Endothelial cell (in vitro differentiated cells): ENCODE results near the gene DPP9. TPM values are rescaled to one million over a fixed set of nuclear protein-coding genes. Genes with fewer than 3 reads are reported as not detected.

Experiments used
- DNase-seq: peaks from one replicate; pipeline ENCODE4 v3.0.0; 2021; ENCODE audit warnings: low spot score
- H3K27ac Mint-ChIP-seq: one replicate; pipeline ENCODE4 v1.8.0; 2021; ENCODE audit warnings: mixed read lengths, inconsistent platforms; ENCODE audit not compliant: unreplicated experiment
- H3K27me3 Mint-ChIP-seq: one replicate; pipeline ENCODE4 v1.8.0; 2021; ENCODE audit warnings: mild to moderate bottlenecking, moderate library complexity, mixed read lengths, inconsistent platforms; ENCODE audit not compliant: unreplicated experiment
- H3K36me3 Mint-ChIP-seq: one replicate; pipeline ENCODE4 v1.8.0; 2021; ENCODE audit warnings: mild to moderate bottlenecking, low read depth, mixed read lengths, inconsistent platforms; ENCODE audit not compliant: unreplicated experiment
- H3K4me1 Mint-ChIP-seq: one replicate; pipeline ENCODE4 v1.8.0; 2021; ENCODE audit warnings: mild to moderate bottlenecking, mixed read lengths, inconsistent platforms; ENCODE audit not compliant: unreplicated experiment
- H3K4me3 Mint-ChIP-seq: one replicate; pipeline ENCODE4 v1.8.0; 2021; ENCODE audit warnings: mild to moderate bottlenecking, mixed read lengths, inconsistent platforms; ENCODE audit not compliant: unreplicated experiment
- H3K9me3 Mint-ChIP-seq: one replicate; pipeline ENCODE4 v1.8.0; 2021; ENCODE audit warnings: mixed read lengths, inconsistent platforms; ENCODE audit not compliant: unreplicated experiment
- total RNA-seq: library from RNA; stranded (reverse); fragmentation: NEBNext Ultra II Directional; extraction: Animal tissue kit (Norgen Biotek cat#: 25700); gene quantifications from one replicate; pipeline ENCODE4 v1.2.1, GENCODE V29; 2021; ENCODE audit not compliant: unreplicated experiment
- TF ChIP-seq, protein P1 (sequence below): fragments of 200-600 bp; sonication (generic); IDR thresholded peaks from one replicate; pipeline ENCODE4 v1.5.0; 2021; ENCODE audit warnings: antibody characterized with exemption; ENCODE audit not compliant: unreplicated experiment

Gene DPP9
- total RNA-seq, 1 donor from 2014 or later, result 63.3 TPM

DNA sequence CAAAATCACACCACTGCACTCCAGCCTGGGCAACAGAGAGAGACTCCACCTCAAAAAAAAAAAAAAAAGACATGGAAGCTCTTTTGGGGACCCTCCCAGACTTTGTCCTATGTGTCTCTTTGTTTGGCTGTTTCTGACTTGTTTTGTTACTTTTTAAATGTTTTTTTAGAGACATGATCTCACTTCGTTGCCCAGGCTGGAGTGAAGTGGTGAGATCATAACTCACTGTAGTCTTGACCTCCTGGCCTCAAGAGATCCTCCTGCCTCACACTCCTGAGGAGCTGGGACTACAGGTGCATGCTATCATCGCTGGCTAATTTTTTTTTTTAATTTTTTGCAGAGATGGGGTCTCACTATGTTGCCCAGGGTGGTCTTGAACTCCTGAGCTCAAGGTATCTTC, 16.4 kb upstream of the DPP9 start:
- DNase-seq, result no peak
- Mint-ChIP-seq H3K4me3 (no peak overlapping the region), H3K9me3 (no peaks in the 10 kb centered on the region), H3K27ac (no peak overlapping the region), H3K4me1 (peaks cover 10% of the 10 kb centered on the region), H3K27me3 (peaks cover 10% of the 10 kb centered on the region), H3K36me3 (no peaks in the 10 kb centered on the region)
- TF ChIP-seq, protein P1, sequence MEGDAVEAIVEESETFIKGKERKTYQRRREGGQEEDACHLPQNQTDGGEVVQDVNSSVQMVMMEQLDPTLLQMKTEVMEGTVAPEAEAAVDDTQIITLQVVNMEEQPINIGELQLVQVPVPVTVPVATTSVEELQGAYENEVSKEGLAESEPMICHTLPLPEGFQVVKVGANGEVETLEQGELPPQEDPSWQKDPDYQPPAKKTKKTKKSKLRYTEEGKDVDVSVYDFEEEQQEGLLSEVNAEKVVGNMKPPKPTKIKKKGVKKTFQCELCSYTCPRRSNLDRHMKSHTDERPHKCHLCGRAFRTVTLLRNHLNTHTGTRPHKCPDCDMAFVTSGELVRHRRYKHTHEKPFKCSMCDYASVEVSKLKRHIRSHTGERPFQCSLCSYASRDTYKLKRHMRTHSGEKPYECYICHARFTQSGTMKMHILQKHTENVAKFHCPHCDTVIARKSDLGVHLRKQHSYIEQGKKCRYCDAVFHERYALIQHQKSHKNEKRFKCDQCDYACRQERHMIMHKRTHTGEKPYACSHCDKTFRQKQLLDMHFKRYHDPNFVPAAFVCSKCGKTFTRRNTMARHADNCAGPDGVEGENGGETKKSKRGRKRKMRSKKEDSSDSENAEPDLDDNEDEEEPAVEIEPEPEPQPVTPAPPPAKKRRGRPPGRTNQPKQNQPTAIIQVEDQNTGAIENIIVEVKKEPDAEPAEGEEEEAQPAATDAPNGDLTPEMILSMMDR, result no peak

DNA sequence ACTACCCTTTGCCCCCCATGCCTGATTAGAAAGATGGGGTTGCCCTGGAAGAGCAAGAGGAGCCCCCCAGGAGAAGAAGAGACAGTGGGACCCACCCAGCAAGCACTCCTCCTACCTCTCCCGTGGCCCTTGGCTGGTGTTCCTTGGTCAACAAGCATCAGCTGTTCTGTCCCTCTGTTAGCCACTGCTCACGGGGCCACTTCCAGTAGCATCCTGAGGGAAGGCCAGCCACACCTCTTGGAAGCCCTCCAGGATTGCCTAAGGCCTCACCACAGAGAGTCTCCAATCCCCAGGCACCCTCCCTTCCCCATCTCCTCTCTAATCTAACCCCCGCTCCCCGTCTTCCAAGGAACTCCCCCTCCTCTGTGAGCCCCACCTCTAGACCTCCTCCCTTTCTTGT, 15.1 kb upstream of the DPP9 start:
- Mint-ChIP-seq H3K36me3 (no peaks in the 10 kb centered on the region), H3K4me1 (peaks cover 10% of the 10 kb centered on the region), H3K9me3 (no peaks in the 10 kb centered on the region), H3K27ac (no peak overlapping the region), H3K27me3 (peaks cover 6% of the 10 kb centered on the region), H3K4me3 (no peak overlapping the region)
- no peak for DNase-seq
- TF ChIP-seq, protein P1, result no peak

DNA sequence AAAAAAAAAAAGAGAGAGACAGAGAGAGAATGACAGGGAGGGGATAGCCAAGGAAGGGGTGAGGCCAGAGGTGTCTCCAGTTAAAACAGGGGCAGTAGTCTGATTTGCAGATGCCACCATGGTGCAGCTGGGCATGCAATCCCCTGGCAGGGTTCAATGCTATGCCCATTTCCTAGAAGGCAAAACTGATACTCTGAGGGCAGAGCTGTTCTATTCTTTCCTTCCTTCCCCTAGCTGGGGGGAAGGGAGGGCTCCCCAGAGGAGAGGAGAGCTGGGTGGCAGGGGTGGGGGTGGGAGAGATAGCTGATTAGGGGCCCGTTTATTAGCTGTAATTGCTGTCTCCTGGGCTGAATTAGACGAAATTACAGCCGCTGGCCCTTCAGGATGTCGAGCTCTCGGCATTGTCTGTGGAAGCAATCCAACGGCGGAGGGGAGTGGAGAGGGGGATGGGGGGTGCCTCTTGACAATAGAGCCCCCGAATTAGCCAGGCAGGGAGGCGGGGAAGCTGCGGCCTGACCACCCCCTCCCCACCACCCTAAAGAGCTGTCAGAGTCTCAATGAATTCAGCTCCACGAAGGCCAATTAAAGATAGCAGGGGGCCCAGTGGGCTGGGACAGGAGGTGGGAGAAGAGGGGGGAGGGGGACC, 14.4 kb upstream of the DPP9 start:
- H3K27ac Mint-ChIP-seq, result no peak overlapping the region
- TF ChIP-seq, protein P1, result no peak
- peaks cover 2% of the 10 kb centered on the region for H3K27me3 Mint-ChIP-seq
- no peaks in the 10 kb centered on the region for H3K9me3 Mint-ChIP-seq
- DNase-seq, result no peak
- peaks cover 7% of the 10 kb centered on the region for H3K4me1 Mint-ChIP-seq
- H3K36me3 Mint-ChIP-seq, result no peaks in the 10 kb centered on the region
- no peak overlapping the region for H3K4me3 Mint-ChIP-seq

DNA sequence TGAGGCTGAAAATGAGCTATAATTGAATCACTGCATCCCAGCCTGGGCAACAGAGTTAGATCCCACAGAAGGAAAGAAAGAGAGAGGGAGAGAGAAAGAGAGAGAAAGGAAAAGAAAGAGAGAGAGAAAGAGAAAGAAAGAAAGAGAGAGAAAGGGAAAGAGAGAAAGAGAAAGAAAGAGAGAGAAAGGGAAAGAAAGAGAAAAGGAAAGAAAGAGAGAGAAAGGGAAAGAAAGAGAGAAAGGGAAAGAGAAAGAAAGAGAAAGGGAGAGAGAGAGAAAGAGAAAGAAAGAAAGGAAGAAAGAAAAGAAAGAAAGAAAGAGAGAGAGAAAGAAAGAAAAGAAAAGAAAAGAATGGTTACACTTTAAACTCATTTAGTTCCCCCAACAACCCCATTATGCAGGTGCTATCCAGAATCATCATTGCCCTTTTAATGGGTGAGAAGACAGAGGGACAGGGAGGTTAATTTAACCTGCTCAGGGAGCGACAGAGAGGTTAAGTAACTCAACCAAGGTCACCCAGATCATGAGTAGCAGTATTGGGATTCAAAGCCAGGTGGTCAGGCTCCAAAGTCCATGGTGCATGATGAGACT, 10.2 kb upstream of the DPP9 start:
- DNase-seq, result no peak
- Mint-ChIP-seq H3K9me3 (no peaks in the 10 kb centered on the region), H3K4me1 (no peaks in the 10 kb centered on the region), H3K36me3 (no peaks in the 10 kb centered on the region), H3K27me3 (no peaks in the 10 kb centered on the region), H3K4me3 (no peak overlapping the region), H3K27ac (no peak overlapping the region)
- TF ChIP-seq, protein P1, result no peak

DNA sequence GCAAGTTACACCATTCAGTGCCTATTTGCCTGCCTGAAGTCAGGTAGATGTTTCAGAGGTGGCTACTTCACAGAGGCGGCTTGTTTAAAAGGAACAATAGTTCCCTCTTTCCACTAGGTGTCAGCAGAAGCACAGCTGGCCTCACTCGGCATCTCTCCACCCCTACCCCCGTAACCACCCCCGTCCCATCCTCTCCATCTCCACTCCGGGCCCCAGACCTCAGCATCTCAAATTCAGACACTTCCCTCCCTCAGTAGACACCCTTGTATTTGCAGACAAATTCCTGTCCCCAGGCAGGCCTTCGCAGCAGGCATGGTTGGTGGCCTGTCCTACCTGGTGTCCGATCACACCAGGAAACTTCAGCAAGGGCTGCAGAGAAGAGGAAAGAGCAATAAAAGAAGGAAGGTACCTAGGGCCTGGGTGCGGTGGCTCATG, 9.1 kb upstream of the DPP9 start:
- Mint-ChIP-seq H3K27me3 (peaks cover 2% of the 10 kb centered on the region), H3K4me1 (no peaks in the 10 kb centered on the region), H3K27ac (no peak overlapping the region), H3K4me3 (no peak overlapping the region), H3K9me3 (no peaks in the 10 kb centered on the region), H3K36me3 (no peaks in the 10 kb centered on the region)
- TF ChIP-seq, protein P1, result peak; percentile 53
- DNase-seq, result peak; percentile 43
